NCI-H345 (cell line): ENCODE data around the gene MAPKAP1.
A peak's percentile ranks its signal among the peaks of the same experiment; 100 is the strongest.
"Not testable (repeated sequence)": the region's sequence is repeated elsewhere in the genome, so short reads cannot be mapped to it uniquely, and the experiment has no call there.

Experiments used
- DNase-seq: peaks from one replicate; lab custom pipeline; 2025; lab: John Stamatoyannopoulos, UW

The MAPKAP1 gene

DNA sequence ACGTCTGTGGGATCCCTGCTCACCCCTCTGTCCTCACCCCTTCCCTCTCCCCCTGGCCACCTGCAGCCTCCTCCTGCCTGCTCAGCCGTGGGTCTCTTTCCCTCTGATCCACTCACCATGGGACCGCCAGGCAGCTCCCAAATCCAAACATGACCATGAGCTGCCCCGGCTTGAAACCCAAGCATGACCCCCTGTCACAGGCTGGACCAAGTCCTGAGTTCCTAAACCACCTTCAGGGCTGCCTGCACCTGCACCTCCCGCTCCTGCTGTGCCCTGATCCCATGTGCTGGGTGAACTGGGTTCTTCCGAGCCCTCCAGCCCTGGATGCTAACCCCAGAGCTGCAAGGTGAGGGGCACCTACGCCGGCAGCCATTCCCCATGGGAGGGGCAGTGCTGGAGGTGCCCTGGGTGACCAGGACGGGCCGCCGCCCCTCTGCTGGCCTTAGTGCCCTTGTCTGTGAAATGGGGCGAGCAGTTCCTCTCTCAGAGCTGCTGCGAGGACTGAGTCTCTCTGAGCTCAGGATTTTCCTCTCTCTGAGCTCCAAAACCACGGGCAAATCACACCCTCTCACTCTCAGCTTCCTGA lies 295.7 kb downstream of the MAPKAP1 start:
- DNase-seq, result no peak

GRCh38 chr9:125410522-125410894 lies 296.5 kb downstream of the MAPKAP1 start:
- DNase-seq, result no peak

DNA sequence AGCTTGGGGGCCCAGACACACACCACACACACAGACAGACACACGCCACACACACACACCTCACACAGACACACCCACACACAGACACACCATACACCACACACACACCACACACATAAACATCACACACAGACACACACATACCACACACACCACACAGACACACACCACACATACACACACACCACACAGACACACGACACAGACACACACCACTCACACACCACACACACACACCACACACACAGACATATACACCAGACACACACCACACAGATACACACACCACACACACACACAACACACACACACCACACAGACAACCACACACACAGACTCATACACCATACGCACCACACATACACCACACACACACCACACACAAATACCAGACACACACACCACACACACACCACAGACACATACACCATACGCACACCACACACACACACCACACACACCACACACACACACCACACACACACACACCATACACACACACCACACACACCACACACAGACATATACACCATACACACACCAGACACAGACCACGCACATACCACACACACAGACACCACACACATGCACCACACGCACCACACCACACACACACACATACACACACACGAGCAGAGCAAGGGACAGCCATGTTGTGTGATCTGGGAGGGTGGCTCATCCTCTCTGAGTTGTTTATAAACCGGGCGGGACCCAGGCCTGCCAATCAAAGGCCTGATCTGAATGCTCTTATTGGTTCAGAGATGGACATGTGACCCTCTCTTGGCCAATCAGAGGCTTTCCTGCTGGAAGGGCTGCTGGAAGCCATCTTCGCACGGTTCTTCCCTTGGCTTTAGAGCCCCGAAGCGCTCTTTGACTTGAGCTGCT lies 297.1 kb downstream of the MAPKAP1 start:
- DNase-seq, result peak; percentile 34

DNA sequence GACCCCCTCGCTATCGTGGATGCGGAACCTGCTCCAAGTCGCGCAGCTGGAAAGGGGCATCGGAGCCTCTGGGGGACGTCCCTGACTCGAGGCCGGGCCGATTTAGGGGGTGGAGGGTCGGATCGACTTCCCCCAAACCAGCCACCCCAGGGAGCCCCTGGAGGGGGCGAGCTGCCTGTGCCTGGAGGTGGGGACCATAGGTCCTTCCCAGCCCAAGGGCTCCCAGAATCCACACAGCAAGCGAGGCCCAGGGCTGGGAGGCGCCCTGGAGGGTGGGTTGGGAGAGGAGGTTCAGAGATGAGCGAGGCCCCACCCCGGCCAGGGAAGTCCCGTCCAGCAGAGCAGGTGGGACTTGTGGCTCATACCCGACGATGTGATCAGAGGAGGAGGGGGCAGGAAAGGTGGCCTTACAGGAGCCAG lies 297.8 kb downstream of the MAPKAP1 start:
- DNase-seq, result peak; percentile 23

GRCh38 chr9:125407974-125408900 lies 298.8 kb downstream of the MAPKAP1 start:
- peak; percentile 79 for DNase-seq

DNA sequence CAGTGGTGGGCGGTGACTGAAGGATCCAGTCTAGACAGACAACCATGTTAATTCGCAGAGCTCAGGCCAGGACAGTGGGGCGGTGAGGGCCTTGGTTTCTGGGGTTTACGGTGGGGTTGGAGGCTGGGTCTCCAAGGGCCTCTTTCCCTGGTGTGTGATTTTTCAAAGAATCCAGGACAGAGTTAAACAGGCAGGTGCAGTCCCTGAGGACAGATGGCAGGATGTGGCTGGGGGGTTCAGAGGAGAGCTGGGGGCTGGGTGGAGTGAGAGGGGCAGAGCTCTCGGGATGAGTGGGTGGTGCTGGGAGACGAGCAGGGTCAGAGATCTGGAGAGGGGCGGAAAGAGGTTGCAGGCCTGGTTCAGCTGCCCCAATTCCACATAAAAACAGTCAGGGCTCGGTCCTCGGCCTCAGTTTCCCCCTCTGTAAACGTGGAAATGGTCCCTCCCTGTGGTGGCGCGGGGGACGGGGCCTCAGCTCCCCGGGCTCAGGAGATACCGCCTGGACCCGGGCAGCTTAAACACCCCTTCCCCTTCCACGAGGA lies 299.5 kb downstream of the MAPKAP1 start:
- DNase-seq, result no peak

GRCh38 chr9:125406810-125407087 lies 300.3 kb downstream of the MAPKAP1 start:
- DNase-seq, result no peak

DNA sequence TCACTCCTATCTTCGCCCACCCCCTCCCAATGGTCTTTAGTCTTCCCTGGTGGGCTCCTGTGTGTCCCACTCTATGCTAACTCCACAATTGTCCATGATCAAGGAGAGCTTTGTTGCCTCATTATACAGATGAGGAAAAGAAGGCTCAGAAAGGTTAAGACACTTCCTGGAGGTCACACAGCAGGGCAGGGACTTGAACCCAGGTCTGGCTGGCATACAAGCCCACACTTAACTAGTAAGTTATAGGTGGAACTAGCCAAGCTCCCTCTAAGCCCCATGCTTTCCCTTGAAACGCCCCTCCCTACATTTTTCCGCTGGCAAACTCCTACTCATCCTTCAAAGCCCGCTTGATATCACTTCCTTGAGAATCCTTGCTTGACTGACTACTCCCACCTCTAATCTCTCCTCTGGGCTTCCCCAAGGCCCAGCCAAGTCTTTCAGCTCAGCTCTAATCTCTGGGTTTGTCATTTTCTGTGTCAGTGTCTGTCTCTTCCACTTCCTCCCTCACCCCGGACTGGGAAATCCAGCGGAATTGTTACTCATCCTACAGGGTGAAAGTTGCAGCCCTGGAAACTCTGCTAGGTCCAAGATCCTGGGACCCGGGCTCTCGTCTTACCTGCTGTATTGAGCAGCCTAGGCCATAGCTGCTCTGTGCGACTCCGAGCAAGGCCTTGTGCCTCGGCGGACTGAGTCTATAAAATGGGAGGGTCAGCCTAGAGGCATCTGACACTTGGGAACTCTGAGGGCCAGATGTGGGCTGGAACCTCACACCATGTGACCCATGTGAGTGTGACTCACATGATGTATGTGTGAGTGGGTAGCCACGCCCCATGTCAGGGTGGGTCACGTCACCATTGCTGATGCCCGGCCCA lies 300.8 kb downstream of the MAPKAP1 start:
- DNase-seq, result no peak

DNA sequence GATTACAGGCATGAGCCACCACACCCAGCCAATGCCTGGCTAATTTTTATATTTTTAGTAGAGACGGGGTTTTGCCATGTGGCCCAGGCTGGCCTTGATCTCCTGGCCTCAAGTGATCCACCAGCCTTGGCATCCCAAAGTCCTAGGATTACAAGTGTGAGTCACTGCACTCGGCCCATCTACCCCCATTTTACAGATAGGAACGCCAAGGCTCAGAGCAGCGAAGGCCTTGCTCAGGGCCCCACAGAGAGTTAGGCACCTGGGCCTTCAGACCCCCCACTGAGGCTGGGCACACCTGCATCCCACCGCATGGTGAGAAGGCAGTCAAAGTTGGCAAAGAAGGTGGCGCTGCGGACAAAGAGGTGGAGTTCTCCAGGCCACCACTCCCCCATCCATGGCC lies 302.3 kb downstream of the MAPKAP1 start:
- no peak for DNase-seq

DNA sequence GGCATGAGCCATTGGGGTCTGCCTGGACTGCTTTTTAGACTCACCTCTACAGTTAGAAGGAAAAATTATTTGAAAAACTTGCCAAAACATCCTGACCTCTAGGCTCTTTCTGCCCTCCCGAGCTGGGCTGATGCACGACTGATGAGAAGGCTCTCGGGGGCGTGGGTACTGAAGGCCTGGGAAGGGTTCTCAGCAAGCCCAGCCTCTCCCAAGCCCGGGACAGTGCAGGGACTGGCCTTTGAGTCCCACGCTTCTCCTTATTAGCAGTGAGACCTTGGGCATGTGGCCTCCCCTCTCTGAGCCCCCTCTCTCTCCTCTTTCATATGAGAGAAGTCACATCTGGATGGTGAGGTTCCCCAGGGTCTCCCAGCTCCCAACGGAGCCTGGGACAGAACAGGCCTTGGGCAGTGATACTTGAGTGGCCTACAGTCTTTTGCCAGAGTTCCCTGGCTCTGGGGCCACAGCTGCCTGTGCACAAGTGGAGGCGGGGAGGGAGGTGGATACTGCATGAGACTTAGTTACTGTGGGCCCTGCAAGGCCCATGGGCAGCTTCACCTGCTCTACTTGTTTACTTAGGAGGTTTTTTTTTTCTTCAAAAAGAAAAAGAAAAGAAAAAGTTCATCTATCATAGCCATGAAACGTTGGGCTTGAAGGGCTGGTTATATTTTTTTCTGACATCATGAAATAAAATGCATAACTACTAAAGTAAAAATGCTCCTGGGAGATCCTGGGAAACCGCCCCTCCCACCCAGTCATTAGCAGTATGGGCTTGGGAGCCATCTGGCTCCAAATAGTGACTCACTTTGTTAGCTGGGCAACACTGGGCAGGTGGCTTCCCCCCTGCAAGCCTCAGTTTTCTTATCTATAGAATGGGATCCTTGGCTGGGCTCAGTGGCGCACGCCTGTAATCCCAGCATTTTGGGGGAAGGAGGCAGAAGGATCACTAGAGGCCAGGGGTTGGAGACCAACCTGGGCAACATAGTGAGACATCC lies 306.0 kb downstream of the MAPKAP1 start:
- no peak for DNase-seq

GRCh38 chr9:125400232-125400631 lies 306.8 kb downstream of the MAPKAP1 start:
- DNase-seq, result not testable (repeated sequence)

GRCh38 chr9:125399666-125400065 lies 307.3 kb downstream of the MAPKAP1 start:
- no peak for DNase-seq

DNA sequence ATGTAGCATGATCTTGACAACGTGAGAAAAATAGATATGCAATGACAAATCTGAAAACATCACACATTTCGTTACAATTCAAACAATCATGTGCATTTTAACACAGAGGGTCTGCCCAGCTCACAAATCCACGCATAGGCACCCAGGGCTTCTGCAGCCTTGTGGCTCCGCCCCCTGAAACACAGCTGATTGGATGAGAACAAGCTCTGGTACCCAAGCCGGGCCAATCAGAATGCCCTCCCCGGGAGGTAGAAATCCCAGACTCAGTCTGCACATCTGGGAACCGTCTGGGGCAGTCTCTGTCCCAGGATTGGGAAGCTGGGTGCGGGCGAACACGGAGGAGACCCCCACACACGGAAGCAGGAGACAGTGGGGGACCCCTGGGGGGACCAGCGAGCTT lies 307.8 kb downstream of the MAPKAP1 start:
- DNase-seq, result no peak

DNA sequence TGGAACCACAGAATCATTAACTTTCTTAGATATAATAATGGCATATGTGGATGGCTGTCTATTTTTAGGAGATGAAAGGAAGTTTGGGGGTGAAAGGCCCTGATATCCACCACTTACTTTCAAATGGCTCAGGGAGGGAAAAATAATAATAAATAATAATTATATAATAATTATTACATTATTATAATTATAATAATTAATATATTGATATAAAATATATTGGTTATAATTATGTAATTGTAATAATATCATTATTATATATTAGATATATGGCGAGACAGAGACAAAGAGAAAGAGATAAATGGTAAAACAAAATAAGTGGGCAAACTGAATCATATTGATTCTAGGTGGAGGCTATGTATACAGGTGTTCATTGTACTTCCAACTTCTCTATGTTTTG lies 308.8 kb downstream of the MAPKAP1 start:
- no peak for DNase-seq

DNA sequence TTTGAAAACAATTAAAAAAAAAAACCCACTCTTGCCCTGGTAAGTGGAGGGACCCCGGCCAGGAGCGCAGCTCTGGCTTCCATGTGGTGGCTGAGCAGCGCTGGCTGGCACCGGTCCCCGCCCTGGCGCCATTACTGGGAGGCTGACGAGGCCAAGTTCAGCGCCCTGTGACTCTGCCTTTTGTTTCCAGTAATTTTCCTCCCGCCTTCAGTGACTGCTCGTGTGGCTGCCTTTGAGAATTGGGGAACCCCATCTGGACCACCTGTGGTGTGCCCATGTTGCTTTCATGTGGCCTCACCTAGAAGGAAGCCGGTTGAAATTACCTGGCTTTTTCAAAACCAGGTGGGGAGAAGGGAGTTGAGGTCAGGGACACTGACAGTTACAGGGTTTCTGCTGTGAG lies 309.3 kb downstream of the MAPKAP1 start:
- DNase-seq, result no peak

- no peak for DNase-seq
These were observed 310.2 kb downstream of the MAPKAP1 start for GRCh38 chr9:125396799-125397198.

GRCh38 chr9:125393426-125393825 lies 313.6 kb downstream of the MAPKAP1 start:
- no peak for DNase-seq

DNA sequence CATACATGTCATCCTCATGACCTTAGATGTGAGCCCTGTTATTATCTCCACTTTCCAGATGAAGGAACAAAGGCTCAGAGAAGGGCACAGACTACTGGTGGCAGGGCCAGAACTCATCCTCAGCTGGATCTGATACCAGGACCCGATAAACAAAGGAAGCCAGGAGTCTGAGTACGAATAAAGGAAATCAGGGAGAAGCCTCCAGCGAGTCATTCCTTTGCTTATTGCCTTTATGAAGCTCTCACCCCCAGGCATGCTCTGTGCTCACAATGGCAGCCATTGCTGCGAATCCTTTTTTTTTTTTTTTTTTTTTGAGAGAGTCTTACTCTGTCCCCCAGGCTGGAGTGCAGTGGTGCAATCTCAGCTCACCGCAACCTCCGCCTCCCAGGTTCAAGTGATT lies 315.3 kb downstream of the MAPKAP1 start:
- DNase-seq, result no peak

DNA sequence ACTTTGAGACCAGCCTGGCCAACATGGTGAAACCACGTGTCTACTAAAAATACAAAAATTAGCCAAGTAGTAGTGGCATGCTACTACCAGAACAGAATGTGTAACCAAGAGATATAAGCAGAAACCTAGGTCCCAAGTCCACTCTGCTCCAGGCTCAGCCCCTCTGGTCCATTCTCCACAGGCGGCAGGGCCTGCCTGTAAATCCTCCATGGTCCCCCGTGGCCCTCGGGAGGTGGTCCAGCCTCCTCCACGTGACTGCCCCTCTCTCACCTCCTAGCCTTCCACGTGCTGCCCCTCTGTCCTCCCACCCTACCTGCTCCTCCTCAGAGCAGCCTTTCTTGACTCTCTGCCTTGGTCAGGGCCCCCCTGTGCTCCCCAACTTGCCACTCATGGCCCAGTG lies 318.0 kb downstream of the MAPKAP1 start:
- no peak for DNase-seq

- no peak for DNase-seq
These were observed 319.0 kb downstream of the MAPKAP1 start for GRCh38 chr9:125387861-125388524.
